Lower leg skin (tissue), 3 donors: ENCODE measurements around the gene CENPO.

Experiments used
- CTCF ChIP-seq, 3 donors: fragments of 450-650 bp; IDR thresholded peaks; one replicate each; pipeline ENCODE4 v1.5.1; 2016; ENCODE audit warnings: antibody characterized with exemption in 3 of 3, mild to moderate bottlenecking in 3 of 3, moderate library complexity in 2 of 3
- POLR2A ChIP-seq, 2 donors: fragments of 450-650 bp; IDR thresholded peaks; one replicate each; pipeline ENCODE4 v1.6.1; 2016 to 2017; ENCODE audit warnings: antibody characterized with exemption in 2 of 2, mild to moderate bottlenecking in 1 of 2, moderate library complexity in 1 of 2

GRCh38 chr2:24768601-24769000 is 24.6 kb upstream of the CENPO start:
- no peak for TF ChIP-seq POLR2A (IDR thresholded peaks at IDR 0.05)
- TF ChIP-seq CTCF (IDR thresholded peaks at IDR 0.05), result no peak
